Measurements from ENCODE around the gene NPFF.

GRCh38 chr12:53496752-53497032 lies 10.6 kb downstream of the NPFF start:
- TF ChIP-seq SREBF1 (IDR thresholded peaks at IDR 0.05; ENCODE audit: low read length) (no peak), CTCF (IDR thresholded peaks at IDR 0.05 in 2 of 3, conservative IDR thresholded peaks at IDR 0.05 in 1 of 3; ENCODE audit: control insufficient read depth in 2 of 3, extremely low read depth in 1 of 3, insufficient read depth in 1 of 3, low read depth in 3 of 3, low read length in 3 of 3) (no peak), YY1 (IDR thresholded peaks at IDR 0.05; ENCODE audit: low read depth, low read length) (no peak), RUNX3 (IDR thresholded peaks at IDR 0.05; ENCODE audit: low read length) (no peak), MAX (IDR thresholded peaks at IDR 0.05; ENCODE audit: low read depth, low read length) (no peak), GABPA (IDR thresholded peaks at IDR 0.05; ENCODE audit: low read depth) (no peak), POLR2AphosphoS5 (IDR thresholded peaks at IDR 0.05; ENCODE audit: low read length) (no peak), FOS (IDR thresholded peaks at IDR 0.05; ENCODE audit: borderline replicate concordance, extremely low read depth, insufficient read length) (no peak), PAX8 (IDR thresholded peaks at IDR 0.05) (no peak), ELK1 (IDR thresholded peaks at IDR 0.05; ENCODE audit: low read depth, low read length) (no peak), POLR2A (IDR thresholded peaks at IDR 0.05; ENCODE audit: low read depth, low read length) (no peak)

All from GM12878 (cell line).